GM21825 (cell line): ENCODE results near the gene CAGE1.

ENCODE experiments used
- ATAC-seq: cut with Tn5 transposase; IDR thresholded peaks from one replicate; pipeline ENCODE4 v1.9.1; 2021; ENCODE audit warnings: mild to moderate bottlenecking, moderate library complexity; ENCODE audit not compliant: unreplicated experiment

The CAGE1 gene

GRCh38 chr6:7312616-7313504, 76.7 kb downstream of the CAGE1 start, which contains the start of gene SSR1:
Gene SSR1 (minus strand): TSS chr6:7313199. CDS start chr6:7313120, 79 bp downstream.
- peak; percentile 97 for ATAC-seq

- no peak for ATAC-seq
Observed at GRCh38 chr6:7311917-7312615, 77.5 kb downstream of the CAGE1 start.

- ATAC-seq, result no peak
Observed at GRCh38 chr6:7311176-7311575, 78.4 kb downstream of the CAGE1 start.

- ATAC-seq, result no peak
Observed at GRCh38 chr6:7309050-7309449, 80.5 kb downstream of the CAGE1 start.

- ATAC-seq, result no peak
Observed at GRCh38 chr6:7307533-7307932, 82.0 kb downstream of the CAGE1 start.

- no peak for ATAC-seq
Observed at GRCh38 chr6:7304821-7305220, 84.7 kb downstream of the CAGE1 start.

GRCh38 chr6:7301702-7302101, 87.8 kb downstream of the CAGE1 start:
- no peak for ATAC-seq

GRCh38 chr6:7300926-7301325, 88.6 kb downstream of the CAGE1 start:
- ATAC-seq, result no peak

- ATAC-seq, result no peak
Observed at GRCh38 chr6:7298113-7298512, 91.4 kb downstream of the CAGE1 start.

GRCh38 chr6:7296602-7297001, 92.9 kb downstream of the CAGE1 start:
- ATAC-seq, result no peak

- ATAC-seq, result no peak
Observed at GRCh38 chr6:7295916-7296315, 93.6 kb downstream of the CAGE1 start.

- no peak for ATAC-seq
Observed at GRCh38 chr6:7292596-7293255, 96.8 kb downstream of the CAGE1 start.

- no peak for ATAC-seq
Observed at GRCh38 chr6:7290079-7290478, 99.5 kb downstream of the CAGE1 start.

- no peak for ATAC-seq
Observed at GRCh38 chr6:7285416-7285815, 104.1 kb downstream of the CAGE1 start.

GRCh38 chr6:7283676-7284075, 105.9 kb downstream of the CAGE1 start:
- no peak for ATAC-seq

GRCh38 chr6:7282097-7282906, 107.2 kb downstream of the CAGE1 start:
- no peak for ATAC-seq
